Activated CD4-positive, alpha-beta T cell treated with anti-CD3 and anti-CD28 coated beads for 24 hours (primary cell): ENCODE results near the gene PMPCA.

ENCODE experiments used
- DNase-seq, 2 donors: peaks; one replicate each; pipeline ENCODE4 v3.0.0-alpha.2; 2020; ENCODE audit warnings: low read depth in 2 of 2

The PMPCA gene

GRCh38 chr9:136373300-136374182 lies 36.9 kb upstream of the PMPCA start, which contains the start of gene CARD9:
Gene CARD9 (minus strand): TSS chr9:136373669. CDS start chr9:136372078, 1,591 bp downstream.
- DNase-seq = no peak

GRCh38 chr9:136374183-136374575 lies 36.3 kb upstream of the PMPCA start:
- no peak for DNase-seq

DNA sequence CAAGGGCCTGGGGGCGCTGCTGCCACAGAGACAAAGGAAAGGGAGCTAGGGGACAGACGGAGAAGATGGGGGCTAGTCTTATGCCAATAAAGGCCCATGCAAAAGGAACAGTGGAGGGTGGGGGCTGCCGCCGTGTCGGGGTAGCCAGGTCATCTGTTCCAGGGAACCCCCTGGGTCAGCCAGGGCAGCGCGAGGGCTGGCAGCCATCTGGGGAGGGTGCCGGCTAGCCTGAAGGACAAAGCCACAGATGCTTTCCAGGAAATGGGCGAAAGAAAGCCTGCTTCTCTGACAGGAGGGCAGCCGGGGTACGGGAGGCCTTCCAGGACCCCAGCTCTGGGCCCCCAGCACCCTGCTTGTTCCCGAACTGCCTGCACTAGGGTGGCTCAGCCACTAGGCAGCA lies 35.4 kb upstream of the PMPCA start:
- no peak for DNase-seq

DNA sequence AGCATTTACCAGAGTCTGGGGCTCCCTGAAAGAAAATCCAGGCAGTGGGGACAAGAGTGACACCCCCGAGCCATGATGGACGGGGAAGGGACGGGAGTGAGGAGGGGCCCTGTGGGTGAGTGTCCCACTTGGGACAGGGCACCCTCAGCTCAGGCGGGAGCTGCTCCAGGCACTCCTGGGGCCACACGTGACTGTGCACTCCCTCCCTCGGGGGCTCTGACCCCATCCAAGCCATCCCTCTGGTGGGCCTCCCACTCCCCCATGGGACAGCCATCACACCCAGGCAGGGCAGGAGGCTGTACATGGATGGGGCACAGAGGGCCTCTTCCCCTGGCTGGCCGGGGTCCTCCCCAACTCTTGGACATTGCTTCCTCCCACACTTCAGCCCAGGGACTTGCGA lies 34.0 kb upstream of the PMPCA start:
- DNase-seq = no peak

GRCh38 chr9:136377341-136378169 lies 32.9 kb upstream of the PMPCA start:
- DNase-seq = no peak

GRCh38 chr9:136378170-136379002 lies 32.1 kb upstream of the PMPCA start:
- DNase-seq = no peak

GRCh38 chr9:136379003-136379287 lies 31.5 kb upstream of the PMPCA start:
- DNase-seq = no peak

GRCh38 chr9:136379401-136379800 lies 31.1 kb upstream of the PMPCA start:
- no peak for DNase-seq

GRCh38 chr9:136379891-136380290 lies 30.6 kb upstream of the PMPCA start:
- no peak for DNase-seq

GRCh38 chr9:136380381-136380780 lies 30.1 kb upstream of the PMPCA start:
- no peak for DNase-seq

- no peak for DNase-seq
These were observed 29.1 kb upstream of the PMPCA start for GRCh38 chr9:136381311-136381710.

DNA sequence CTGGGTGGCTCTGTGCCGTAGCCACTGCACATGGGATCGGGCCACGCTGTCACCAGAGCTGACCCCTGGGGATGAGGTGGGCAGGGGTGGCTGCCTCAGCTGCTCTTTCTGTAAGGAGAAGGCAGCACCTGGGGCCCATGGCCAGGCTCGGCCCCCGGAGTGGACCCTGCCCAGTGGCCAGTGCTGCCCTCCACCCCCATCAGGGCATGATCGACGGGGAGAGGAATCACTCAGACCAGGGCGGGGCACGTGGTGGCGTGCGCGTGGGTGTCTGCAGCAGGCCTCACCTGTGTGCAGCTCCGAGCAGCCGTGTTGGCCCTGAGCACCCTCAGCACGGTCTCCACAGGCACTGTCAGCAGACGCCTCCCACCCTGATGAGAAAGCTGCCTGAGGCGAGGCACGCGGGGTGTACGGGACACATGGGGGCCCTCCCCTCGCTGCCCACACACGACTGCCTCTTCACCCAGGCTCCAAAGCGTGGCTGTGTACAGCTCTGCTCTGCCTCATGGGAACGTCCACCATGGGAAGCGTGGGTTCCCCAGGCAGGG lies 28.4 kb upstream of the PMPCA start:
- no peak for DNase-seq

- DNase-seq = no peak
These were observed 27.0 kb upstream of the PMPCA start for GRCh38 chr9:136383436-136383835.

DNA sequence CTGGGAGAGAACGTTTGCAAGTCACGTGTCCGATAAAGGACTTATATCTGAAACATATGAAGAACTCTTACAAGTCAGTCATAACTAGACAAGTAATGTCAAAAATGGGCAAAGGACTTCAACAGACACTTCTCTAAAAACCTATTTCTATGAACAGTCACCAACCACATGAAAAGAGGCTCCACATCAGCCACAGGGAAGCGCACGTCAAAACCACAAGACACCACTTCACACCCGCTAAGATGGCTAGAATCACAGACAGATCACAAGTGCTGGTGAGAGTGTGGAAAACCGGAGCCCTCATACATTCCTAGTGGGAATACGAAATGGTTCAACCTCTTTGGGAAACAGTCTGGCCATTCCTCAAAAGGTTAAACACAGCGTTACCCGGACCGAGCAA lies 25.4 kb upstream of the PMPCA start:
- DNase-seq = no peak

- DNase-seq = no peak
These were observed 24.4 kb upstream of the PMPCA start for GRCh38 chr9:136386018-136386417.

GRCh38 chr9:136387217-136387616 lies 23.2 kb upstream of the PMPCA start:
- no peak for DNase-seq

DNA sequence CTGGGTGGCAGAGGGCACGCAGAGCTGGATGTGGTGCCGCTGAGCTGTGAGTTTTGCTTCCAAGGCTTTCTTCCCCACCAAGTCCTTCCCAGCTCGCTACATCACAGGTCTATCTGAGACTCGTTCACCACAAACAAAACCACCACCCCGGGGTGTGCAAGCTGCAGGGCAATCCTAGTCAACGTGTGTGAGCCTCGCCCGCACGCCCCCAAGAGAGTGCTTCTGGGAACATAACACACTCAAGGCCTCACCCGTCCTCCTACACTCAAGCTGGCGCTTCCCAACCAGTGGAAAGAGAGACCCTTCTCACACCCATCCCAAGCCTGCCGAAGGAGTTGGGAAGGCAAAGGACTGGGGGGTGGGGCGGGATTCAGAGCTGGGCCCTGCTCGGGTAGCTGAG lies 21.1 kb upstream of the PMPCA start:
- no peak for DNase-seq

DNA sequence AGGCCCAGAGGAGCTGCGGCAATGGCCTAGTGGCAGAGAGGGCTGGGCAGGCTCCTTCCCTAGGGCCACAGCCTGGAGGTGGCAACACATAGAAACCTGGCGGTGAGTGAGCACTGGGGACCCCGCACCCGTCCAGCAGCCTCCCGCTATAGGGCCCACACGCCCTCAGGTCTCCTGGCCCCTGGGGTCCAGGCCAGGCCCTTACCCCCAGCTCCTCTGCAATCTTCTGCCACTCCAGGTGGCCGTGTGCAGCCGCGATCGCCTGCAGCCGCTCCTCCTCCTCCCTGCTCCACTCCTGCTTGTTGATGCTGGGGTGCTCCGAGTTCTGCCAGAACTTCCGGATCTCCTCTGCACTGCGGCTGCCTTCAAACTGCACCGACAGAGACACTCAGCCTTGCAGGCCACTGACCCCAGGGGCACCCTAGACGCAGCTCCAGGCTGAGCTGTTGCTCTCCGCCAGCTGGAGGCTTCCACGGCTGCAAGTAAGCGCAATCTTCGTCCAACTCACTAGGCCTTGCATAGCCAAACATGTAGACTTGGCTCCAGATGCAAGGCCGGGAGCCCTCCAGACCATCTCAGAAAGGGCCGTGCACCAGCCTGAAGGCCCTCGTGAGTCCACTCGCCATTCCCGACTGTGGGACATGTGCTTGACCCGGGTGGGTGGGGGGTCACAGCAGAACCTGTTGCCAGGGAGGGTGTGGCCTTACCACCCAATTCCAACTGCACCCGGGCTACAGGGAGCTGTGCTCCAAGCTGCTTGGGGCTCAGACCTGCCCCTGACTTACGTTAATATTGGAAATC lies 18.5 kb upstream of the PMPCA start:
- DNase-seq = no peak

- no peak for DNase-seq
These were observed 17.7 kb upstream of the PMPCA start for GRCh38 chr9:136392538-136393449.

DNA sequence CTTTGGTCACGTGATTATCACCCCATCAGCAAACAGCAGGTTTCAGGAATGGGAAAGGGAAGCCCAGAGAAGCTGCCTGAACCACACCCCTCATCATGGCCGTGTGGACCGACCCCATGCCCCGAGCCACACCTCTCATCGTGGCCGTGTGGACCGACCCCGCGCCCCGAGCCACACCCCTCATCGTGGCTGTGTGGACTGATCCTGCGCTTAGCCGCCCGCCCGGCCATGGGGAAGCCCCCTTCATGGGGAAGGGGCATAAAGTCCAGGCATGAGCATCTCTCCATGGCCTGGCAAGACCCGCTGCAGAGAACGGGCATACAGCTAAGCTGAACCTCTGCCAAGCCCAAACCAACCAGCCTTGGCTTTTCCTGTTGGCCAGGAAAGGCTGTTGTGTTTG lies 16.9 kb upstream of the PMPCA start:
- DNase-seq = no peak
